ENCODE measurements around the gene GMPR2. TPM values are rescaled to one million over a fixed set of nuclear protein-coding genes. Genes with fewer than 3 reads are reported as not detected.

Gene GMPR2
- total and polyA plus RNA-seq, 2 of the 4 experiments (the other 2 are of a cell fraction): 63.7 to 92.5 TPM

DNA sequence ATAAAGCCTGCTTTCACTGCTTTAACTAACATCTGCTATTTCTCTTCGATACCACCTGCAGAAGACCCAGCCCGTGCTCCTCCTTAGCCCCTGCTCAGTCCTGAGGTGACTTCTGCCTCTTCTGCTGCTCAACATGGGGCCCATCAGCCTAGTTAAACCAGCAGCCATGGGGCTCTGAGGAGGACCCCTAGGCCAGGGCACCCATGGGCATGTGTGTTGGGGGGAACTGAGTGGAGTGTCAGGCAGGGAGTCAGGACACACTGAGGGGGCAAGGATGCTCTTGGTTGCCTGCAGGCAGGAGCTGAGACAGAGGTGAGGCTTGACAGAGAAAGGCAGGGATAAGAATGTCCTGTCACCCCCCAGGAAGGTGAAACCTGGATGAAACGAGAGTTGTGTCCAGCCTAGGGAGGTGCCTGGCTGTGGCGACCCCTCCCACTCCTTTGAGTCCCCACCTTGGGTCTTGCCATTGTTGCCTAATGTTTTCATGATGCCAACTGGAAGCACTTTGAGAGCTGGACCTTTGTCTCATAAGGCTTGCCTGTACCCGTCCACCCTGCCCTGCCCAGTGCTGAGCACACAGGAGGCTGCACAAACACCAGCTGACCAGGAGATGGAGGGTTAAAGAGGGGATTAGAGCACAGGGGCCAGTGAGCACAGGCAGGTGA is 51.2 kb downstream of the GMPR2 start:
- H3K4me1 ChIP-seq (ENCODE audit: control insufficient read depth, insufficient read depth, low read length): no peaks in the 10 kb centered on the region; the same call in 1 of the 2 replicates
- TF ChIP-seq NFE2L2 (IDR thresholded peaks at IDR 0.05; ENCODE audit: low read depth, low read length) (no peak), RFX5 (IDR thresholded peaks at IDR 0.05; ENCODE audit: low read depth, low read length) (no peak), BHLHE40 (IDR thresholded peaks at IDR 0.05; ENCODE audit: low read depth, low read length) (no peak), FOS (IDR thresholded peaks at IDR 0.05; ENCODE audit: low read depth, low read length) (no peak), CEBPB (IDR thresholded peaks at IDR 0.05; ENCODE audit: low read depth, low read length) (no peak), SMC3 (IDR thresholded peaks at IDR 0.05; ENCODE audit: low read depth, low read length) (no peak)
- TF ChIP-seq, protein P1, sequence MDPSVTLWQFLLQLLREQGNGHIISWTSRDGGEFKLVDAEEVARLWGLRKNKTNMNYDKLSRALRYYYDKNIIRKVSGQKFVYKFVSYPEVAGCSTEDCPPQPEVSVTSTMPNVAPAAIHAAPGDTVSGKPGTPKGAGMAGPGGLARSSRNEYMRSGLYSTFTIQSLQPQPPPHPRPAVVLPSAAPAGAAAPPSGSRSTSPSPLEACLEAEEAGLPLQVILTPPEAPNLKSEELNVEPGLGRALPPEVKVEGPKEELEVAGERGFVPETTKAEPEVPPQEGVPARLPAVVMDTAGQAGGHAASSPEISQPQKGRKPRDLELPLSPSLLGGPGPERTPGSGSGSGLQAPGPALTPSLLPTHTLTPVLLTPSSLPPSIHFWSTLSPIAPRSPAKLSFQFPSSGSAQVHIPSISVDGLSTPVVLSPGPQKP (IDR thresholded peaks at IDR 0.05; ENCODE audit: borderline replicate concordance, low read depth, low read length): no peak
- no peak overlapping the region for H3K27ac ChIP-seq (ENCODE audit: insufficient read depth, low read length)
- H2BK5ac ChIP-seq (ENCODE audit: low read depth, low read length, poor library complexity, severe bottlenecking): no peak overlapping the region
- no peak overlapping the region for H3K4ac ChIP-seq (ENCODE audit: low read depth, low read length)
- H4K91ac ChIP-seq (ENCODE audit: insufficient read depth, low read depth, low read length): no peak overlapping the region
- ATAC-seq (ENCODE audit: low read depth) (no peak), DNase-seq (no peak)
- POLR2A ChIA-PET (ENCODE audit: unreplicated experiment): interaction anchor here (0.6 kb wide), 1 partner anchor 77 kb away, joined by 3 read pairs; no protein-coding TSS in a partner anchor
- in situ Hi-C loops (cut with MboI; ENCODE audit: low sequenced_read_pairs) (no loop called here), dilution Hi-C loops (cut with HindIII; ENCODE audit: low sequenced_read_pairs, unreplicated experiment) (no loop called here), intact Hi-C loops (cut with micrococcal nuclease) (no loop called here)
- H3K18ac ChIP-seq (ENCODE audit: low read depth, low read length): no peak overlapping the region
- no peaks in the 10 kb centered on the region for H3K9me3 ChIP-seq (ENCODE audit: control insufficient read depth, insufficient read depth, low read length)
- no peak overlapping the region for H2AK5ac ChIP-seq (ENCODE audit: low read depth, low read length)
- no peak overlapping the region for H4K5ac ChIP-seq (ENCODE audit: low read depth, low read length)
- H2AFZ ChIP-seq (replicated peaks; ENCODE audit: low read length, poor library complexity): no peak overlapping the region
- H2AK9ac ChIP-seq (replicated peaks; ENCODE audit: low read depth, low read length, poor library complexity): no peak overlapping the region
- no peak overlapping the region for H3K9ac ChIP-seq (ENCODE audit: low read depth, low read length)
- no peak overlapping the region for H3K56ac ChIP-seq (ENCODE audit: extremely low read depth, insufficient read depth, low read length)
- H3K79me1 ChIP-seq (ENCODE audit: low read depth in 1 of 2, low read length in 2 of 2): peaks cover 0 to 11% of the 10 kb centered on the region in 2 experiments; a peak in 3 of 4 replicates
- H2BK20ac ChIP-seq (ENCODE audit: low read depth, low read length): no peak overlapping the region
- no TSS peak for BruUV-seq (replicated peaks)
- no peak overlapping the region for H4K8ac ChIP-seq (ENCODE audit: low read depth in 2 of 2, low read length in 2 of 2)
- no peak overlapping the region for H2BK15ac ChIP-seq (ENCODE audit: low read depth, low read length)
- no peaks in the 10 kb centered on the region for H3K36me3 ChIP-seq (ENCODE audit: control insufficient read depth, insufficient read depth, low read length)
- H3K14ac ChIP-seq (replicated peaks; ENCODE audit: low read depth, low read length): no peak overlapping the region
- no peaks in the 10 kb centered on the region; the same call in 1 of the 2 replicates for H3K9me1 ChIP-seq (ENCODE audit: insufficient read depth, low read length)
- WGBS, 2 experiments (ENCODE audit: extremely low coverage in 2 of 2, insufficient read length in 1 of 2): no CpG with 5 or more reads among the region's 5 CpGs
- no peaks in the 10 kb centered on the region; the same call in 1 of the 2 replicates for H4K20me1 ChIP-seq (ENCODE audit: insufficient read depth, low read length)
- no peak overlapping the region for H3K4me2 ChIP-seq (ENCODE audit: low read depth, low read length)
- CTCF ChIA-PET: interaction anchor here (0.6 kb wide), 1 partner anchor 266 kb away, joined by 3 read pairs; no protein-coding TSS in a partner anchor
- H2BK120ac ChIP-seq (ENCODE audit: low read depth, low read length): no peak overlapping the region
- H3K27me3 ChIP-seq (ENCODE audit: control insufficient read depth, insufficient read depth, low read length): no peaks in the 10 kb centered on the region
- no peak overlapping the region for H3K4me3 ChIP-seq (ENCODE audit: insufficient read depth, low read depth, low read length)
- no peak overlapping the region for H3K23ac ChIP-seq (ENCODE audit: low read depth, low read length)

Data from IMR-90 (cell line).